Mucosa of rectum (tissue), 2 donors: ENCODE data around the gene PTDSS2.

ENCODE experiments used
- H3K27ac ChIP-seq, 2 donors: one replicate each; pipeline ENCODE4 v1.7.0; 2013; ENCODE audit warnings: inconsistent platforms in 2 of 2, low read depth in 2 of 2, low read length in 2 of 2
- H3K27me3 ChIP-seq, 2 donors: one replicate each; pipeline ENCODE4 v1.7.0; 2013; ENCODE audit warnings: low read length in 2 of 2; ENCODE audit not compliant: control insufficient read depth in 2 of 2, insufficient read depth in 2 of 2
- H3K36me3 ChIP-seq, 2 donors: one replicate each; pipeline ENCODE4 v1.7.0; 2013; ENCODE audit warnings: low read length in 2 of 2; ENCODE audit not compliant: control insufficient read depth in 2 of 2, insufficient read depth in 2 of 2
- H3K4me1 ChIP-seq, 2 donors: one replicate each; pipeline ENCODE4 v1.7.0; 2013; ENCODE audit warnings: low read length in 2 of 2, mild to moderate bottlenecking in 1 of 2; ENCODE audit not compliant: control insufficient read depth in 2 of 2, insufficient read depth in 2 of 2
- H3K4me3 ChIP-seq, 2 donors: one replicate each; pipeline ENCODE4 v1.7.0; 2013; ENCODE audit warnings: low read length in 2 of 2
- H3K9ac ChIP-seq, 2 donors: one replicate each; pipeline ENCODE4 v1.7.0; 2013; ENCODE audit warnings: low read length in 2 of 2, low read depth in 1 of 2, mild to moderate bottlenecking in 1 of 2
- H3K9me3 ChIP-seq, 2 donors: one replicate each; pipeline ENCODE4 v1.7.0; 2013; ENCODE audit warnings: low read length in 2 of 2; ENCODE audit not compliant: control insufficient read depth in 2 of 2
- donor health status: healthy.
- donor health status: Normal muscosa, but diverticular disease.

The PTDSS2 gene

GRCh38 chr11:469684-470560 is 19.8 kb downstream of the PTDSS2 start:
- Histone ChIP-seq H3K27ac (peak overlapping the region; percentile 61 to 77), H3K27me3 (no peaks in the 10 kb centered on the region), H3K36me3 (peaks cover 2 to 3% of the 10 kb centered on the region in 2 donors), H3K4me1 (peaks cover 9% of the 10 kb centered on the region in 2 donors), H3K9me3 (no peaks in the 10 kb centered on the region), H3K4me3 (peak overlapping the region; percentile 30 to 56), H3K9ac (peak overlapping the region; percentile 20 to 38)

GRCh38 chr11:471468-472145 is 21.5 kb downstream of the PTDSS2 start:
- Histone ChIP-seq H3K4me1 (peaks cover 9% of the 10 kb centered on the region in 2 donors), H3K9me3 (no peaks in the 10 kb centered on the region), H3K27ac (no peak overlapping the region), H3K36me3 (no peaks in the 10 kb centered on the region), H3K27me3 (no peaks in the 10 kb centered on the region), H3K9ac (no peak overlapping the region), H3K4me3 (no peak overlapping the region)

GRCh38 chr11:472272-472671 is 22.2 kb downstream of the PTDSS2 start:
- no peak overlapping the region for H3K4me3 ChIP-seq
- no peaks in the 10 kb centered on the region for H3K27me3 ChIP-seq
- no peak overlapping the region for H3K27ac ChIP-seq
- no peak overlapping the region for H3K9ac ChIP-seq
- peaks cover 9% of the 10 kb centered on the region in 2 donors for H3K4me1 ChIP-seq
- no peaks in the 10 kb centered on the region for H3K9me3 ChIP-seq
- no peaks in the 10 kb centered on the region for H3K36me3 ChIP-seq

- Histone ChIP-seq H3K27me3 (no peaks in the 10 kb centered on the region), H3K36me3 (no peaks in the 10 kb centered on the region), H3K4me3 (no peak overlapping the region), H3K27ac (no peak overlapping the region), H3K9me3 (no peaks in the 10 kb centered on the region), H3K4me1 (peaks cover 9% of the 10 kb centered on the region in 2 donors), H3K9ac (no peak overlapping the region)
These were observed 22.7 kb downstream of the PTDSS2 start for GRCh38 chr11:472816-473215.

- H3K4me3 ChIP-seq: no peak overlapping the region
- H3K9ac ChIP-seq: no peak overlapping the region
- H3K27me3 ChIP-seq: no peaks in the 10 kb centered on the region
- H3K9me3 ChIP-seq: no peaks in the 10 kb centered on the region
- H3K4me1 ChIP-seq: peaks cover 9% of the 10 kb centered on the region in 2 donors
- no peaks in the 10 kb centered on the region for H3K36me3 ChIP-seq
- no peak overlapping the region for H3K27ac ChIP-seq
These were observed 23.3 kb downstream of the PTDSS2 start for GRCh38 chr11:473415-473814.

GRCh38 chr11:473962-474785 is 24.1 kb downstream of the PTDSS2 start:
- Histone ChIP-seq H3K27ac (no peak overlapping the region), H3K4me3 (no peak overlapping the region), H3K9ac (no peak overlapping the region), H3K4me1 (peaks cover 9% of the 10 kb centered on the region in 2 donors), H3K27me3 (no peaks in the 10 kb centered on the region), H3K9me3 (no peaks in the 10 kb centered on the region), H3K36me3 (no peaks in the 10 kb centered on the region)

- no peak overlapping the region for H3K4me3 ChIP-seq
- H3K27ac ChIP-seq: no peak overlapping the region
- H3K9ac ChIP-seq: no peak overlapping the region
- no peaks in the 10 kb centered on the region for H3K36me3 ChIP-seq
- H3K4me1 ChIP-seq: peaks cover 3% of the 10 kb centered on the region in 2 donors
- no peaks in the 10 kb centered on the region for H3K27me3 ChIP-seq
- H3K9me3 ChIP-seq: no peaks in the 10 kb centered on the region
These were observed 24.9 kb downstream of the PTDSS2 start for GRCh38 chr11:474914-475506.

GRCh38 chr11:475941-476340 is 25.9 kb downstream of the PTDSS2 start:
- no peaks in the 10 kb centered on the region for H3K9me3 ChIP-seq
- H3K4me3 ChIP-seq: no peak overlapping the region
- H3K27me3 ChIP-seq: no peaks in the 10 kb centered on the region
- H3K4me1 ChIP-seq: no peaks in the 10 kb centered on the region
- H3K9ac ChIP-seq: no peak overlapping the region
- H3K36me3 ChIP-seq: no peaks in the 10 kb centered on the region
- H3K27ac ChIP-seq: no peak overlapping the region

GRCh38 chr11:476416-476815 is 26.3 kb downstream of the PTDSS2 start:
- H3K9ac ChIP-seq: no peak overlapping the region
- H3K4me3 ChIP-seq: no peak overlapping the region
- no peaks in the 10 kb centered on the region for H3K27me3 ChIP-seq
- H3K27ac ChIP-seq: no peak overlapping the region
- no peaks in the 10 kb centered on the region for H3K9me3 ChIP-seq
- H3K4me1 ChIP-seq: no peaks in the 10 kb centered on the region
- no peaks in the 10 kb centered on the region for H3K36me3 ChIP-seq
